ENCODE data around the gene SH3PXD2A.

Gene SH3PXD2A

DNA sequence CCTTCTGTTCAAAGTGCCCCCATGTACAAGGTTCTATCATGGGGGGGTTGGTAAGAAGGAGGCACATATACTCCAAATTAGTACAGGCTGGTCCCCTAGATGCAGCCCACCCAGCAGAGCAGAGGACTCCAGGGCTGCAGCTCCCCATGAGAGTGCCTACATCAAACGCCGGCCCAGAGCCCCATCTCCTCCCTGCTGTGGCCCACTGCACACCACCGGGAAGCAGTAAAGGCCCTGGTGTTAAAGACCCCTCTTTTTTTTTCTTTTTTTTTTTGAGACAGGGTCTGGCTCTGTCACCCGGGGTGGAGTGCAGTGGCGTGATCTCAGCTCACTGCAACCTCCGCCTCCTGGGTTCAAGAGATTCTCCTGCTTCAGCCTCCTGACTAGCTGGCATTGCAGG lies 47.4 kb downstream of the SH3PXD2A start:
- no peak for DNase-seq

- DNase-seq = no peak
Observed at GRCh38 chr10:103806395-103807187, 48.8 kb downstream of the SH3PXD2A start.

DNA sequence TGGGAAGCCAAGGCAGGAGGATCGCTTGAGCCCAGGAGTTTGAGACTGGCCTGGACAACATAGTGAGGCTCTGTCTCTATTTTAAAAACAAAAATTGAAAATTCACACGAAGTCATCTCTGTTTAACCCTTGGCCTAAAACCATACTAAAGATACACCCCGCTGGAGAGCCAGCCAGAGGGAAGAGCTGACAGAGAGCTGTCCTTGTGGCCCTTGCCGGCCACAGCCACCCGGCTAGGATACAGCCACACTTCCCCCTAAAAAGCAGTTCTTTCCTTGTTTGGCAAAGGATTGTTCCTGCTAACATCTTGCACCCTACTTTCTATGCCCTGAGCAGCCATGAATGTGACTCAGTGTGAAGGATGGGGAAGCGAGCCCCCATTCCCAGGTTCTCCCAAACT lies 49.6 kb downstream of the SH3PXD2A start:
- no peak for DNase-seq

GRCh38 chr10:103804871-103805270 lies 50.5 kb downstream of the SH3PXD2A start:
- no peak for DNase-seq

GRCh38 chr10:103803941-103804340 lies 51.4 kb downstream of the SH3PXD2A start:
- no peak for DNase-seq

GRCh38 chr10:103802637-103803353 lies 52.6 kb downstream of the SH3PXD2A start:
- no peak for DNase-seq

DNA sequence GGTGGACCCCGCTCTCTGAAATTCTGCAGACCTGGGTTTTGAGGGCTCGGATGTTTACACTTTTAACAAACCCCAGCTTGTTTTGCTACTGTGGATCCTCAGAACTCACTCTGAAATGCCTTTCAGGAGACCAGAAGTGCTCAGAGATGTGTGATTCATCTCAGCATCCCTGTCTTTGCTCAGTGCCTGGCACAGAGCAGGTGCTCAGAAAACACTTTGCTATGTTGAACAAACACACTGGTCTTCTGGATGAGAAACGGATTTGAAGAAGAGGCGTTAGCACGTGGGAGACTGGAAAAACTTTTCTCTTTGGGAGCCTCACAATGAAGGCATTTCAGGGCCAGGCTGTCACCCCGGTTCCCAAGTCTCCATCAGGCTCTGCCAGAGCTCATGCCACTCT lies 53.3 kb downstream of the SH3PXD2A start:
- no peak for DNase-seq

GRCh38 chr10:103800789-103801540 lies 54.4 kb downstream of the SH3PXD2A start:
- no peak for DNase-seq

- DNase-seq = no peak
Observed at GRCh38 chr10:103800089-103800488, 55.3 kb downstream of the SH3PXD2A start.

GRCh38 chr10:103799341-103799740 lies 56.0 kb downstream of the SH3PXD2A start:
- DNase-seq = no peak

DNA sequence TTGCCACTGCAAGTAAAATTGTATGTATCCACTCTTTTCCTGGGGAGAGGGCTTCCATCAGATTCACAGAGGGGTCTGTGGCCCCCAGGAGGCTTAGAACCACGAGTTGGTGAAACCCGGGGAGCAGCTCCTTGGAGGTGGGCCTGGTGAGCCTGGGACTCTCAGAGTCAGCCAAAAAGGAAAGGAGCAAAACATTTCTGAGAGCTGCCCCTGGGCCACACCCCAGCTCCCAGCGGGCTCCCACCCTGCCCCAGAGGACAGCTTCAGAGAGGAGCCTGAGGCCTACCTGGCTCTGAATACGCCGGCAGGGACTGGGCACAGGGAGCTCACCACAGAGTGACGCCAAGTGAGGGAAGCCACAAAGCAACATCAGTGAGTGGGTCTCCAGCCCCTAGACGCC lies 56.9 kb downstream of the SH3PXD2A start:
- DNase-seq = no peak

DNA sequence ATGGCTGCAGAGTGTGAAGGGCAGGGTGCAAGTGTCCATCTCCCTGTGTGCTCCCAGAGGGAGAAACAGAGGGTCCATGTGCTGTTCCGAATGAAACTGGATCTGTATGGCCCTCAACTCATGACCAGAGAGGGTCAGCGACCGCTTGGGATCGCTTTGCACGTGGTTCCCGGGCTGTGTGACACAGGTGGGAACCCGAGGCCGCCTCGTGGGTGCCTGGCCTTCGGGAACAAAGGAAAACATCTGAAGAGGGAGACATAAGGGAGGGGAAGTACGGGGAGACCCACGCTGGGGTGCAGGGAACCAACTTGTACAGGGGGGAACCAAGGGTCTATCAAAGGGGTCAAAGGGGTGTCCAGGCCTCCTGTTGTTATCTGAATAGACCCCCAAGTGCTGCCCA lies 57.5 kb downstream of the SH3PXD2A start:
- DNase-seq = no peak

GRCh38 chr10:103795634-103796270 lies 59.6 kb downstream of the SH3PXD2A start:
- DNase-seq = no peak

- no peak for DNase-seq
Observed at GRCh38 chr10:103794996-103795395, 60.4 kb downstream of the SH3PXD2A start.

GRCh38 chr10:103793920-103794883 lies 61.2 kb downstream of the SH3PXD2A start:
- DNase-seq = no peak

GRCh38 chr10:103793429-103793828 lies 61.9 kb downstream of the SH3PXD2A start:
- no peak for DNase-seq

DNA sequence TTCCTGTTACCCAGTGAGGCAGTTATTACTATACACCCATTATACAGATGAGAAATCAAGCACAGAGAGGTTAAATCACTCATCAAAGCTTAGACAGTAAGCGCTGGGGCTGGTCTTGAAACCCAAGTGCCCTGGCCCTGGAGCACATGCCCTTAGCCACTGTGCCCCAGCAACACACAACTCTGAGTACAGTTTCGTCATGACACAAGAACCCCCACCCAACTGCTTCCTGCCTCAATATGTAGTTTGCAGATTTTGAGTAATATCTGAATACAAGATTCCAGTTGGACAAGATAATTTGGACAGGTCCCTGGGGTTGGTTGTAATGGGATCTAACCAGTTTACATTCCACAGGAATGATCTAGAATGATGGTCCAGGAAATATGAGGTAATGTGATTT lies 62.8 kb downstream of the SH3PXD2A start:
- no peak for DNase-seq

- DNase-seq = no peak
Observed at GRCh38 chr10:103791858-103792257, 63.5 kb downstream of the SH3PXD2A start.

- no peak for DNase-seq
Observed at GRCh38 chr10:103791291-103791690, 64.1 kb downstream of the SH3PXD2A start.

- no peak for DNase-seq
Observed at GRCh38 chr10:103790580-103790979, 64.8 kb downstream of the SH3PXD2A start.

GRCh38 chr10:103789771-103790201 lies 65.6 kb downstream of the SH3PXD2A start:
- no peak for DNase-seq

- no peak for DNase-seq
Observed at GRCh38 chr10:103789161-103789560, 66.2 kb downstream of the SH3PXD2A start.
